HCT116 (cell line): Measurements from ENCODE around the gene HINT2. TPM values are rescaled to one million over a fixed set of nuclear protein-coding genes. Genes with fewer than 3 reads are reported as not detected.

Experiments used
- ATAC-seq: fragments of 200-7000 bp; cut with Tn5 transposase; 2 replicates; pipeline ENCODE4 v1.9.1; 2020; ENCODE audit warnings: mild to moderate bottlenecking, moderate library complexity
- BruUV-seq: library from RNA; stranded (reverse); fragments of 400-500 nt; replicated peaks from 2 replicates; lab custom pipeline; 2021; lab: Mats Ljungman, UMichigan
- CTCF ChIA-PET: fragments of 300-600 bp; sonication (Branson Sonifier 250); formaldehyde crosslinking; loops from one replicate; lab custom pipeline; 2021; ENCODE audit warnings: antibody characterized with exemption; lab: Charles Lee
- POLR2A ChIA-PET: fragments of 300-600, 350-600 bp; sonication (Branson Sonifier 250); formaldehyde crosslinking; loops from one replicate; lab custom pipeline; 2021; ENCODE audit warnings: antibody characterized with exemption; lab: Charles Lee
- RAD21 ChIA-PET, 2 experiments: fragments of 300-600 bp; sonication (Branson Sonifier 250); formaldehyde crosslinking; loops; one replicate each; lab custom pipeline; 2023; ENCODE audit warnings: low total read pairs in 2 of 2; ENCODE audit not compliant: uncharacterized antibody in 2 of 2, unreplicated experiment in 2 of 2, low non-redundant PET in 1 of 2; lab: Charles Lee
- DNase-seq: peaks from one replicate; pipeline ENCODE4 v3.0.0-alpha.2; 2010; ENCODE audit warnings: low read depth, low spot score
- H2AFZ ChIP-seq: fragments of 200-600 bp; shearing (Covaris generic), sonication (generic); 2 replicates; pipeline ENCODE4 v1.6.1; 2017; ENCODE audit warnings: low read depth, mixed run types, mixed read lengths, antibody characterized with exemption, low read length; ENCODE audit not compliant: poor library complexity, severe bottlenecking
- H3K27ac ChIP-seq: 2 replicates; pipeline ENCODE4 v1.5.1; 2012; ENCODE audit warnings: low read depth, low read length
- H3K27me3 ChIP-seq: fragments of 200-600 bp; sonication (generic); 2 replicates; pipeline ENCODE4 v1.6.1; 2016; ENCODE audit warnings: mixed run types, low read length, mixed read lengths; ENCODE audit not compliant: insufficient read depth
- H3K36me3 ChIP-seq, 2 experiments: fragments of 200-500 bp in 1 of 2; fragments of 200-600 bp in 1 of 2; sonication (Bioruptor generic) in 1 of 2; sonication (generic) in 1 of 2; 2 replicates each; pipeline versions ENCODE4 v1.5.1 to v1.6.1; 2014 to 2016; ENCODE audit warnings: low read length in 2 of 2, inconsistent platforms in 1 of 2, mixed read lengths in 1 of 2, mixed run types in 1 of 2; ENCODE audit not compliant: insufficient read depth in 2 of 2, control insufficient read depth in 1 of 2
- H3K4me1 ChIP-seq, 2 experiments: fragments of 200-600 bp in 1 of 2; sonication (generic) in 1 of 2; 2 replicates each; pipeline versions ENCODE4 v1.5.1 to v1.6.1; 2012 to 2017; ENCODE audit warnings: low read length in 2 of 2, inconsistent platforms in 1 of 2, mild to moderate bottlenecking in 1 of 2, mixed read lengths in 1 of 2, mixed run types in 1 of 2, moderate library complexity in 1 of 2; ENCODE audit not compliant: insufficient read depth in 2 of 2, control insufficient read depth in 1 of 2
- H3K4me2 ChIP-seq: fragments of 200-600 bp; sonication (generic); 2 replicates; pipeline ENCODE4 v1.6.1; 2017; ENCODE audit warnings: mixed run types, low read length, mixed read lengths
- H3K4me3 ChIP-seq, 2 experiments: fragments of 200-600 bp in 1 of 2; sonication (generic) in 1 of 2; replicated peaks in 1 of 2; 2 replicates each; pipeline ENCODE4 v1.5.1; 2011 to 2016; ENCODE audit warnings: low read length in 2 of 2, control low read depth in 1 of 2, low read depth in 1 of 2, mild to moderate bottlenecking in 1 of 2, mixed read lengths in 1 of 2, mixed run types in 1 of 2
- H3K79me2 ChIP-seq: fragments of 200-600 bp; sonication (generic); 2 replicates; pipeline ENCODE4 v1.6.1; 2017; ENCODE audit warnings: mild to moderate bottlenecking, mixed run types, low read length, moderate library complexity, mixed read lengths; ENCODE audit not compliant: insufficient read depth
- H3K9ac ChIP-seq: fragments of 200-600 bp; sonication (generic); 2 replicates; pipeline ENCODE4 v1.6.1; 2016; ENCODE audit warnings: low read length, mixed read lengths
- H3K9me2 ChIP-seq: fragments of 200-600 bp; sonication (generic), shearing (Covaris generic); 2 replicates; pipeline ENCODE4 v1.6.1; 2017; ENCODE audit warnings: mixed run types, mild to moderate bottlenecking, moderate library complexity; ENCODE audit not compliant: insufficient read depth
- H3K9me3 ChIP-seq, 2 experiments: fragments of 200-500 bp in 1 of 2; fragments of 200-600 bp in 1 of 2; sonication (Bioruptor generic) in 1 of 2; sonication (generic) in 1 of 2; 2 replicates each; pipeline ENCODE4 v1.6.1; 2014 to 2017; ENCODE audit warnings: low read length in 2 of 2, mixed read lengths in 2 of 2, inconsistent platforms in 1 of 2, low read depth in 1 of 2, mild to moderate bottlenecking in 1 of 2, mixed run types in 1 of 2, moderate library complexity in 1 of 2; ENCODE audit not compliant: control insufficient read depth in 1 of 2, insufficient read depth in 1 of 2
- H4K20me1 ChIP-seq: fragments of 200-600 bp; sonication (generic), shearing (Covaris generic); 2 replicates; pipeline ENCODE4 v1.6.1; 2017; ENCODE audit warnings: mixed run types, mild to moderate bottlenecking, moderate library complexity; ENCODE audit not compliant: insufficient read depth
- ATF3 ChIP-seq: IDR thresholded peaks from 2 replicates; pipeline ENCODE4 v1.6.1; 2012
- CBX3 ChIP-seq: IDR thresholded peaks from 2 replicates; pipeline ENCODE4 v1.6.1; 2012; ENCODE audit warnings: low read depth
- CTCF ChIP-seq, 3 experiments: fragments of 200-600 bp in 1 of 3; sonication (generic) in 1 of 3; IDR thresholded peaks in 2 of 3; conservative IDR thresholded peaks in 1 of 3; 2 replicates each; pipeline ENCODE4 v1.5.1; 2012 to 2017; ENCODE audit warnings: low read depth in 2 of 3, low read length in 2 of 3, antibody characterized with exemption in 1 of 3, borderline replicate concordance in 1 of 3, control low read depth in 1 of 3, mild to moderate bottlenecking in 1 of 3, mixed read lengths in 1 of 3, mixed run types in 1 of 3, moderate library complexity in 1 of 3; ENCODE audit not compliant: insufficient read depth in 1 of 3
- ELF1 ChIP-seq: IDR thresholded peaks from 2 replicates; pipeline ENCODE4 v1.6.1; 2012; ENCODE audit warnings: low read depth, borderline replicate concordance
- EZH2 ChIP-seq: fragments of 200-600 bp; sonication (generic); IDR thresholded peaks from 2 replicates; pipeline ENCODE4 v1.6.1; 2017; ENCODE audit warnings: antibody characterized with exemption, mixed run types
- EZH2phosphoT487 ChIP-seq: fragments of 200-600 bp; IDR thresholded peaks from 2 replicates; pipeline ENCODE4 v1.6.1; 2018; ENCODE audit warnings: antibody characterized with exemption, borderline replicate concordance
- FOSL1 ChIP-seq: IDR thresholded peaks from 2 replicates; pipeline ENCODE4 v1.6.1; 2012; ENCODE audit warnings: low read depth
- MAX ChIP-seq: IDR thresholded peaks from 2 replicates; pipeline ENCODE4 v1.6.1; 2012
- POLR2A ChIP-seq: IDR thresholded peaks from 2 replicates; pipeline ENCODE4 v1.7.0; 2011; ENCODE audit warnings: borderline replicate concordance; ENCODE audit not compliant: insufficient read depth, insufficient read length; ENCODE audit errors: extremely low read depth
- SIN3A ChIP-seq: IDR thresholded peaks from 2 replicates; pipeline ENCODE4 v1.6.1; 2012; ENCODE audit warnings: low read depth
- SRF ChIP-seq: IDR thresholded peaks from 2 replicates; pipeline ENCODE4 v1.6.1; 2012; ENCODE audit warnings: low read depth
- TCF7L2 ChIP-seq: IDR thresholded peaks from 2 replicates; pipeline ENCODE4 v1.7.0; 2011; ENCODE audit warnings: borderline replicate concordance, inconsistent platforms; ENCODE audit not compliant: insufficient read depth, insufficient read length; ENCODE audit errors: extremely low read depth
- intact Hi-C: fragments of 100-400 bp; cut with micrococcal nuclease; formaldehyde crosslinking; loops from 2 replicates; pipeline ENCODE4 v1.10.0; 2022
- total RNA-seq: library from RNA; stranded (reverse); gene quantifications from one replicate; pipeline ENCODE4 v1.2.1, GENCODE V29; 2021; ENCODE audit not compliant: unreplicated experiment
- TF ChIP-seq, protein P1 (sequence below): IDR thresholded peaks from 2 replicates; pipeline ENCODE4 v1.6.1; 2011; ENCODE audit warnings: mild to moderate bottlenecking, low read length, moderate library complexity; ENCODE audit not compliant: insufficient replicate concordance; ENCODE audit errors: extremely low read depth
- TF ChIP-seq, protein P2 (sequence below): IDR thresholded peaks from 2 replicates; pipeline ENCODE4 v1.6.1; 2012; ENCODE audit warnings: low read depth

The HINT2 gene
- total RNA-seq, 1 experiment from 2014 or later = 49.0 TPM

DNA sequence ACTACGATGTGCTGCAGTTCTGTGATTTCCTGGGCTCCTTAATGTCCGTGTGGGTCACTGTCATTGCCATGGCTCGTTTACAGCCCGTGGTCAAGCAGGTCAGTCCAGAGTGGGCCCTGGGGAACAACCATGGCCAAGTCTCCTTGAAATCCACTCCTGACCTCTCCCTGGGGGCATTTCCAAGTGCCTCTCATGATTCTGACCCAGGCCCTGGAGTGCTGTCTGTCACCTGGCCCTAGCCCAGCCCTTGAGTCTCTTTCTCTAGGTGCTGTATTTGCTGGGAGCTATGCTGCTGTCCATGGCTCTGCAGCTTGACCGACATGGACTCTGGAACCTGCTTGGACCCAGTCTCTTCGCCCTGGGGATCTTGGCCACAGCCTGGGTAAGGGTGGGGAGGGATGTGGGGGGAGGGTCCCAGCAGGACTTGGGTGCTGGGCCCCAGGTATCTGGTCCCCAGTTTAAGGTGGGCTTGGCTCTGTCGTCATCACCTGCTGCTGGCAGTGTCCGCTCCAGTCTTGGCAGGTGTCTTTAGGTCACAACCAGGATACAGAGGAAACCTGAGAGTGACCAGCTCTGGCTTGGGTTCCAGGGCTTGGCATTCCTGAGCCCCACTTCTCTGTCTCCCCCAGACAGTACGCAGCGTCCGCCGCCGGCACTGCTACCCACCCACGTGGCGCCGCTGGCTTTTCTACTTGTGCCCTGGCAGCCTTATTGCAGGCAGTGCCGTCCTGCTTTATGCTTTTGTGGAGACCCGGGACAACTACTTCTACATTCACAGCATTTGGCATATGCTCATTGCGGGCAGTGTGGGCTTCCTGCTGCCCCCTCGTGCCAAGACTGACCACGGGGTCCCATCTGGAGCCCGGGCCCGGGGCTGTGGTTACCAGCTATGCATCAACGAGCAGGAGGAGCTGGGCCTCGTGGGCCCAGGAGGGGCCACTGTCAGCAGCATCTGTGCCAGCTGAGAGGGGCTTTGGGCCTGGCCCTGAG, 38.3 kb upstream of the HINT2 start:
- no peaks in the 10 kb centered on the region for H3K27me3 ChIP-seq
- RAD21 ChIA-PET = no interaction called here
- H3K79me2 ChIP-seq = no peaks in the 10 kb centered on the region
- POLR2A ChIA-PET = no interaction called here
- no peaks in the 10 kb centered on the region for H3K9me2 ChIP-seq
- CTCF ChIA-PET = no interaction called here
- no peak overlapping the region for H3K4me3 ChIP-seq
- DNase-seq (no peak), ATAC-seq (no peak)
- no peaks in the 10 kb centered on the region for H3K4me1 ChIP-seq
- H3K9me3 ChIP-seq = no peaks in the 10 kb centered on the region
- no peak overlapping the region for H3K27ac ChIP-seq
- intact Hi-C loops = no loop called here
- TF ChIP-seq FOSL1 (no peak), CTCF (IDR thresholded peaks at IDR 0.05 in 2 of 3, conservative IDR thresholded peaks at IDR 0.05 in 1 of 3; ENCODE audit: borderline replicate concordance in 1 of 3, insufficient read depth in 1 of 3, low read depth in 2 of 3, low read length in 2 of 3) (no peak), ATF3 (no peak), EZH2phosphoT487 (no peak), SIN3A (no peak), POLR2A (no peak), ELF1 (no peak), TCF7L2 (no peak), EZH2 (no peak), SRF (no peak), MAX (no peak), CBX3 (no peak)
- TF ChIP-seq, protein P1, sequence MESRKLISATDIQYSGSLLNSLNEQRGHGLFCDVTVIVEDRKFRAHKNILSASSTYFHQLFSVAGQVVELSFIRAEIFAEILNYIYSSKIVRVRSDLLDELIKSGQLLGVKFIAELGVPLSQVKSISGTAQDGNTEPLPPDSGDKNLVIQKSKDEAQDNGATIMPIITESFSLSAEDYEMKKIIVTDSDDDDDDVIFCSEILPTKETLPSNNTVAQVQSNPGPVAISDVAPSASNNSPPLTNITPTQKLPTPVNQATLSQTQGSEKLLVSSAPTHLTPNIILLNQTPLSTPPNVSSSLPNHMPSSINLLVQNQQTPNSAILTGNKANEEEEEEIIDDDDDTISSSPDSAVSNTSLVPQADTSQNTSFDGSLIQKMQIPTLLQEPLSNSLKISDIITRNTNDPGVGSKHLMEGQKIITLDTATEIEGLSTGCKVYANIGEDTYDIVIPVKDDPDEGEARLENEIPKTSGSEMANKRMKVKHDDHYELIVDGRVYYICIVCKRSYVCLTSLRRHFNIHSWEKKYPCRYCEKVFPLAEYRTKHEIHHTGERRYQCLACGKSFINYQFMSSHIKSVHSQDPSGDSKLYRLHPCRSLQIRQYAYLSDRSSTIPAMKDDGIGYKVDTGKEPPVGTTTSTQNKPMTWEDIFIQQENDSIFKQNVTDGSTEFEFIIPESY = no peak
- TF ChIP-seq, protein P2, sequence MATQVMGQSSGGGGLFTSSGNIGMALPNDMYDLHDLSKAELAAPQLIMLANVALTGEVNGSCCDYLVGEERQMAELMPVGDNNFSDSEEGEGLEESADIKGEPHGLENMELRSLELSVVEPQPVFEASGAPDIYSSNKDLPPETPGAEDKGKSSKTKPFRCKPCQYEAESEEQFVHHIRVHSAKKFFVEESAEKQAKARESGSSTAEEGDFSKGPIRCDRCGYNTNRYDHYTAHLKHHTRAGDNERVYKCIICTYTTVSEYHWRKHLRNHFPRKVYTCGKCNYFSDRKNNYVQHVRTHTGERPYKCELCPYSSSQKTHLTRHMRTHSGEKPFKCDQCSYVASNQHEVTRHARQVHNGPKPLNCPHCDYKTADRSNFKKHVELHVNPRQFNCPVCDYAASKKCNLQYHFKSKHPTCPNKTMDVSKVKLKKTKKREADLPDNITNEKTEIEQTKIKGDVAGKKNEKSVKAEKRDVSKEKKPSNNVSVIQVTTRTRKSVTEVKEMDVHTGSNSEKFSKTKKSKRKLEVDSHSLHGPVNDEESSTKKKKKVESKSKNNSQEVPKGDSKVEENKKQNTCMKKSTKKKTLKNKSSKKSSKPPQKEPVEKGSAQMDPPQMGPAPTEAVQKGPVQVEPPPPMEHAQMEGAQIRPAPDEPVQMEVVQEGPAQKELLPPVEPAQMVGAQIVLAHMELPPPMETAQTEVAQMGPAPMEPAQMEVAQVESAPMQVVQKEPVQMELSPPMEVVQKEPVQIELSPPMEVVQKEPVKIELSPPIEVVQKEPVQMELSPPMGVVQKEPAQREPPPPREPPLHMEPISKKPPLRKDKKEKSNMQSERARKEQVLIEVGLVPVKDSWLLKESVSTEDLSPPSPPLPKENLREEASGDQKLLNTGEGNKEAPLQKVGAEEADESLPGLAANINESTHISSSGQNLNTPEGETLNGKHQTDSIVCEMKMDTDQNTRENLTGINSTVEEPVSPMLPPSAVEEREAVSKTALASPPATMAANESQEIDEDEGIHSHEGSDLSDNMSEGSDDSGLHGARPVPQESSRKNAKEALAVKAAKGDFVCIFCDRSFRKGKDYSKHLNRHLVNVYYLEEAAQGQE = no peak
- no peak overlapping the region for H2AFZ ChIP-seq
- no peak overlapping the region for H3K4me2 ChIP-seq
- H3K9ac ChIP-seq = no peak overlapping the region
- H4K20me1 ChIP-seq = no peaks in the 10 kb centered on the region
- no peaks in the 10 kb centered on the region for H3K36me3 ChIP-seq
- no TSS peak for BruUV-seq
